Stimulated activated CD8-positive, alpha-beta memory T cell treated with anti-CD3 and anti-CD28 coated beads, Interleukin-12 subunit alpha, Interleukin-12 subunit beta, amount 100 ng/mL, for 4 hours (primary cell): ENCODE measurements around the gene ITPK1.

ENCODE experiments used
- DNase-seq: peaks from one replicate; pipeline ENCODE4 v3.0.0-alpha.2; 2020; ENCODE audit warnings: low read depth

ITPK1 gene

DNA sequence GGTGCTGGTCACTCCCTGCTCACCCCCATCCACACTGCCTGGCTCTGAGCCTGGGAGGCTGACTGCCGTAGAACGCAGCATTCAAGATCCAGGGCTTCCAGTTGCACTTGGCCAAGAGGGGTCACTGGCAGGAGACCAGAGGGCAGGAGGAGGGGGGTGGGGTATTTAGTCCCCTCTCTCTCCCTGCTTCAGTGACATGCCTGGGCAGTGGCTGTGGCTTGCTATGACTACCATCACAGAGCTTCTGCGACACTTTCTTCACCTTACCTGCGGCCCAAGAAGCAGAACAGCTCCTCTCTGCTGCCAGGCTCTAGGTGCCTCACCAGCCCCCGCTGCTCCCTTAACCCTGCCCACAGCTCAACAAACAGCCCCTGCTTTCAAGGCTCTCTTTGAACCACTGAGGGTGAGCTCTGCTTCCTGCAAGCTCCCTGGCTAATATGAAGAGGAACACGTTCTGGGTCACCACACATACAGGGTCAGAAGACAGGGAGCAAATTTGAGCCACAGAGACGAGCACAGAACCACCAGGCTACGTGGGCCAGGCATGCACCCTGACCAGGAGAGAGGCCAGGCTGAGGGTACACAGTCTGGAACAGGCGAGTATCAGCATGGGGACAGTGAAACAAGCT, 55.7 kb downstream of the ITPK1 start:
- no peak for DNase-seq

DNA sequence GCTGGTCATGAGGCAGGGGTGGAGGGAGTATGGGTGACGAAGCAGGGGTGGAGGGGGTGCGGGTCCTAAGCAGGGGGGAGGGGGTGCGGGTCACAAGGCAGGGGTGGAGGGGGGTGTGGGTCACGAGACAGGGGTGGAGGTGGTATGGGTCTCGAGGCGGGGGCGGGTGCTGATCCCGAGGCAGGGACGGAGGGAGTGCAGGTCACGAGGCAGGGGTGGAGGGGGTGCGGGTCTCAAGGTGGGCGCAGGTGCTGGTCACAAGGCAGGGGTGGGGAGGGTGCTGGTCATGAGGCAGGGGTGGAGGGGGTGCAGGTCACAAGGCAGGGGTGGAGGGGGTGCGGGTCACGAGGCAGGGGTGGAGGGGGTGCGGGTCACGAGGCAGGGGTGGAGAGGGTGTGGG, 56.5 kb downstream of the ITPK1 start:
- DNase-seq = no peak

DNA sequence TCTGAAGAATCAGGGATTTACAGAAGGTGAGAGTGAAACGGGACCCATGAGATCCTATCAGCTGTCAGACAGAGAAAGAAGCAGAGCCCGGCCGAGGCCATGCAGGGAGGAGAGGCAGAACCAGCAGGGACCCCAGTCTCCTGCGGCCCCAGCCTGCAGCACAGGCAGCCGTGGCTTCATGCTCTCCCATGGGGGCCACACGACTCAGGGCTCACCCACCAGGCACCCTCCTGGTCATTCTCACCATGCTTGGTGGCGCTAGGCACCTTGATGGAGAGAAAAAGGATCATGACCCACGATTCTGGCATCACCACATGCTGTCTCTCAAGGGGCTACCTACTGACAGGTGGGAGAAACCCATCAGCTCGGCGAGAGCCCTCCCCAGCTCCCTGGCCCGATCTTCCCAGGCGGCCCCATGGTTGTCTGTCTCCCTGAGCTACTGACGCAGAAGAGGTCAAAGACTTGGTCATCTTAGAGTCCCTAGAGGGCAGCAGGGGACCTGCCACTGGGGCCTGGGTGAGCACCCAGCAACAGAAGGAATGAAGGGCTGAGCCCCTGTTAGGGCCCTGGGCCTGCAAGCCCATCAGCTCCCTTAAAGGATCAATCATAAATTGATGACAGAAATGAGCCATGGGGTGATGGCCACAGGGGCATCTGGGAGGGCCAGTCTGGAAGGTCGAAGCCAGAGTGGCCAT, 58.0 kb downstream of the ITPK1 start:
- no peak for DNase-seq

DNA sequence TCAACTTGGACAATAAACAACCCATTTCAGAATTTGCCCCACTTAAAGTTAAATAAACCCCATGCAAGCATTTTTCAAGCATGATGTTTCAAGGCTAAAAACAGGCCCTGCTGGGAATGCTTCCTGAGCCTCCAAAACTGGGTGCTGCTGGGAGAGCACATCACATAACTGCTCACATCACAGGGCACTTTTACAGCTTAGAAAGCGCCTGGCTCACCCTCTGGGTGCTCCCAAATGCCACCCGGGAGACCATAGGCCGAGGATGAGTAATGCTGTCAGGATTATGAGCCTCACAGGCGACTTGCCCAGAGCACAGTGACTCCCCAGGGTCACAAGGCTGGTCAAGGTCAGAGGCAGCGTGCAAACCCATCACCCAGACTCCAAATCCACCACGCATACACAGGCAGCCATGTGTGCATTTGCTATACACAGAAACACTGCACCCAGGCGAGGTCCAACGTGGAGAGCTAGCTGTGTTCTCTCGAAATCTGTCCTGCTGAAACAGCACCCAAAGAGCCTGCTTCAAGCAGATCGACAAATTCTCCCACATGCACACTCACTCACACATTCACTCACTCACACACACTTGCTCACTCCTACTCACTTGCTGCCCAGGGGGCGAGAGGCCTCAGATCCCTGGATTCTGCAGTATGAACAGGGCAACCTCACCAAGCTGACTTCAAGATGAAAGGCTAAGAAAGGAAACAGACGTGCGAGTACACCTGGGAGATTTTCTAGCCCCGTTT, 58.7 kb downstream of the ITPK1 start:
- DNase-seq = no peak

DNA sequence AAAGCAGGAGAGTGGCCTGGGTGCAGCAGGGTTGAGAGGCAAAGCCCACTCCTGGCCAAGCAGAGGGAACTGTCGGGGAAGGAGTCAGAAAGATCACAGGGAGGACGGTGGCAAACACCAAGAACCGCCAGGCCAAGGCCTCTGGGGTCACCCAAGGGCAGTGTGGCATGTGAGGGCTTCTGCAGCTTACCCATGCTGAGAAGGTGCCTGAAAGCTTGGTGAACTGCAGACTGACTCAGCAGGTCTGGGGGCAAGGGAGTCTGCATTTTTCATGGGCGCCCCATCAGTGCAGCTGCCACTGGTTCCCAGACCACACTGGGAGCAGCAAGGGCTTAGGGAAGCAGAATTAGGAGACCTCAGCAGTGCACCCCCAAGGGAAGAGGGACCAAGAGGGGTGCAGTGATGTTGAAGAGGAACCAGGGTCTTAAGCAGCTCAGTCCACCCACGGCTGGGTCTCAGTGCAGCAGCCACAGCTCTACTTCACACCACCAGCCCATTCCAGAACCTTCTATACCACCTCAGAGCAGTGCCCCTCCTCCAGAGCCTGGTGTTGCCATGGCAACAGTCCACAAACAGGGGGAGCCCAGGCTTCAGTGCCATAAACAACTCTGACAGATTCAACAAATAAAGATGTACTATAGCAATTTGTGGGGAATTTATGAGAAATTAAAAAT, 59.4 kb downstream of the ITPK1 start:
- no peak for DNase-seq

DNA sequence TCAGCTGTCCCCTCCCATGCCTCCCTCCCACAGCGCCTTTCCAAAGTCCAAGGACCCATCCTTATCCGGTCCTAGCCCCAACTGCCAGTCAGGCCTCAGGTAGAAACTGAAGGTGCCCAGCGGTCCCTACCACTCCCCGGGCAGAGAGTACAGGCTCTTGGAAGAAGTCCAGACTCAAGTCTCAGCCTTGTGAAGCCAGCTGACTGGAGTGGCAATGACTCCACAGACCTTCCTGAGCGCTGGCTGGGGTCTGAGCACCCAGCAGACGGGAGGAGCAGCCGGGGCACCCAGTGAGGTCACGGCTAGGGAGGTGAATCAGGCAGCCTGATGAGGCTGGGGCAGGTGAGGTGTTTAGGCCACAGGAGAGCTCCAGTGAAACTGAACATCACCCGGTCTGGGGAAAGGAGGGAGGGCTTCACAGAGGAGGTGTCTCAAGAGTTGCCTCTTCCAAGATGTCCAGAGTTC, 60.0 kb downstream of the ITPK1 start:
- no peak for DNase-seq

DNA sequence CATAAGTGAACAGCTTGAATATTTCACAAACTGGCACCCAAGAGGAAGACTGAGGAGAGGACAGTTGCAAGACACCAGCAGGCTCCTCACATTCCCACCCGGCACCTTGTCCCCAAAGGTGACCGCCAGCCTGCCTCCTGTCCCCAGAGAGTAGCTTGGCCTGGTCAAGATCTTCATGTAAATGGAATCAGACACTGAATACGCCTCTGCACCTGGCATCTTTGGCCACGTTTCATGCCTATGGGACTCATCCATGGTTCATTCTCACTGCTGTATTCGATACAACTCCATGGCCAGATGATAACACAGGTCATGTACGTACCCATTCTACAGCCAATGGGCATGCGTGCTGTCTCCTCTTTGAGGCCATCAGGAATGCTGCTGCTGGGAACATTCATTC, 60.8 kb downstream of the ITPK1 start:
- no peak for DNase-seq

DNA sequence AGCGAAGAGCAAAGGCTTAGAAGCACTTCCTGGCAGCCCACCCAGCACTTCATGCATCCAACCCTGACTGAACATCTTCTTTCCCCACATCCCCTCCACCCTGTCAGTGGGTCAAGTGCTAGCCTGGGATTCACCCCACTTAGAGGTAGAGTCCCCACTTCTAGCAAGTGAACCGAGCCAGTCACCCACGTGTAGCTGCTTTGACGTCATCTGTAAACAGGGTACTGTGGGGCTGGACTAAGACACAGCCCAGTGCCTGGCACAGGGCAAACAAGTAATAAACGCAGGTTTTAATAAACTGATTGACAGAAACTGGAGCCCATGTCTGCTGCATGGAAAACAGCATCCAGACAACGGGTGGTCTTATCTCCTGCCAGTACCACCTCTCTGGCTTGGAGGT, 61.7 kb downstream of the ITPK1 start:
- DNase-seq = no peak

DNA sequence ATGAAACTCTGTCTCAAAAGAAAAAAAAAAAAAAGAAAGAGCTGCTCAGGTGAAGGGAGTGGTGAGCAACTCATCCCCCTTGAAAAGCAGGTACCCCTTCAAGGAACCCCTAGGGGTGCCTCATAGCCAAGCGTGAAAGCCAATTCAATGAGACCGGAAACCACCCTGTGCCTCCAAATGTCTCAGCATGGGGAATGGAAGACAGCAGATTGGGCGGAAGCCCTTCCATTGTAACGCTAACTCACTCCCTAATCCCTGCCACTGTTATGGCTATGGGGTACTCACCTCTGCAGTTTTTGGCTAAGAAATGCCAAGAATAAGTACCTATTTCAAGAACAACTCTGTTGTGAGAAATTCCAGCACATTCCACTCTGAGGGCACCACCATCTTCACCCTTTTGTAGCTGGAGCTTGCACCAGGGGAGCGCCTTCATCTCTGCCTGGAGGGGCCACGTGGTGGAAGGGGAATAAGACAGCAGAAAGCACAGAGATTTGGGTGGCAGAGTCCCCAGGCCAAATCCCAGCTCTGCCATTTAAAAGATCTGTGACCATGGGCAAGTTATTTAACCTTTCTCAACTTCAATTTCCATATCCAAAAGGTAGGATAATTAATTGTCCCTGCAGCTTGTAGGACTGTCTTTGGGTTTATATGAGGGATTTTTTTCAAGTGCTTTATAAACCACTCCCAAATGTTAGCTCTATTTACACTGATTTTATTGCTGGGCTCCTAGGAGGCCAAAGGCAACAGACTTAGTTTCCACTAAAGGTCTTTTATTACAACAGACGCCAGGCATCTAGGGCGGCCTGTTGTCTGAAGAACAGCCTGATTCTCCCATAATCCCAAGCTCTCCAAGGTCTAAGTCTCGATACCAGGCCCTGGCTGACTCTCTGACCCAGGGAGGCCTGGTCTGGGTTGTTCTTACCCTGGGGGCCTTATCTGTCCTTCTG, 63.9 kb downstream of the ITPK1 start:
- DNase-seq = no peak

DNA sequence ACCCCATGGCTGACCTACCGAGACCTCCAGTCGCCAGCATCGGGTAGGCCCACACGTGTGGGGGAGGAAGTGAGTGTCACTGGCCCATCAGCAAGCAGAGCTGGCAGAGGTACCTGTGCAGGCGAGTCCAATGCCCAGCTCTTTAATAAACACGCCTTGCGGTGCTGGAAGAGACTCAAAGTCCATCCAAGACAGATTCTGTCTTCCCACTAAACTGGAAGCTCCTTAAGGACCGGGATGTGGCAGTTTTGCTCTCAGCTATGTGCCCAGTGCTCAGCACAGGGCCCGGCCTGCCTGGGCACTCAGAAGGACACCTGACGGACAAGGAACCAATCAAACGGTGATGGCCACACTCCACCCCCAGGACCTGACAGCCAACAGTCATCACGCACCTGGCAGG, 65.0 kb downstream of the ITPK1 start:
- no peak for DNase-seq

DNA sequence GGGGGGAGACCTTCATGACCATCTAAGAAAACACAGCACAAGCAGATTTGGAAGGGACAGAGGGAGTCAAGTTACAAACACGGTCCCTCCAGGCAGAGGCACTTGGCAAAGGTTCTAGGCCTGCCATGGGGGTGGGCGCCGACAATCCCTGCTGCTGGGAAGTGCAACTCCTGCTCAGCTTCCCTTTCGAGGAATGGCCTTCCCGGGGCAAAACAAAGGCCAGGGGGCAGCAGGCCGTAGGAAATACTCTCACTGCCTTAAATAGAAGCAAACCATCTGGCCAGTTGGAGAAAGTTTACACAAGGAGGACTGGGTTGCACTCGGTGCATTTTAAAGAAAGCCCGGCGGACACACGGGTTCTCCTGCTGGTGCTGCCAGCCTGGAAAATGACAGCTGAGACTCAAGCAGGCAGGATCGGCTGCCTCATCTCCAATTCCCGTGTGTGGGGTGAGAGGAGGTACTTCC, 65.8 kb downstream of the ITPK1 start:
- no peak for DNase-seq

DNA sequence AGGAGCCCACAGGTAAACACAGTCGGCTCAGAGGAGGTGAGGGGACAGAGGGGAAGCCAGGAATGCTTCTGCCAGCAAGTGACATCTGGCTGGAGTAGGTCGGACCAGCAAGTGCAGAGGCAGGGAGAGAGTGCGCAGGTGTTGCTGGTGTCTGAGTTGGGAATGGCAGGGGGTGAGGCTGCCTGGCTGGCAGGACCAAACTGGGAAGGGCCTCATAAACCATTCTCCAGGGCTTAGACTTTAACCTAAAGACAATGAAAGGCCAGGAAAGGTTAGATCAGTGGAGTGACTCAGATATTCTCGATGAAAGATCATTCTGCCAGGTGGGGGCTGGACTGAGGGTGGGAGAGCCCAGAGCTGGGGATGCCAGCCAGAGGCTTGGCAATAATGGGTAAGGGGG, 66.4 kb downstream of the ITPK1 start:
- DNase-seq = no peak

DNA sequence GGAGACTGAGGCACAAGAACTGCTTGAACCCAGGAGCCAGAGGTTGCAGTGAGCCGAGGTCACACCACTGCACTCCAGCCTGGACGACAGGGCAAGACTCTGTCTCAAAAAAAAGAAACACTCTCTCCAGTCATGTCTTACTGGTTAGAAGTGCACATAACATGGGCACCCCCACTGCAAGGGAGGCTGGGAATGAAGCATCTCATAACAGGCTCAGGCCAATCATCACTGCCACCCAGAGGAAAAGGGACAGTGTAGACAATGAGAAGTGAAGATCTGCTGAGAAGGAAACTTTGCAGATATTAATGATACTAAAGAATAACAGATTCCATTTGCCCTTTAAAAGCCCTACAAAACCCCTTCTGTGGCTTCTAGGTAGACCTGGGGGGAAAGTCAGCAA, 66.9 kb downstream of the ITPK1 start:
- DNase-seq = no peak

DNA sequence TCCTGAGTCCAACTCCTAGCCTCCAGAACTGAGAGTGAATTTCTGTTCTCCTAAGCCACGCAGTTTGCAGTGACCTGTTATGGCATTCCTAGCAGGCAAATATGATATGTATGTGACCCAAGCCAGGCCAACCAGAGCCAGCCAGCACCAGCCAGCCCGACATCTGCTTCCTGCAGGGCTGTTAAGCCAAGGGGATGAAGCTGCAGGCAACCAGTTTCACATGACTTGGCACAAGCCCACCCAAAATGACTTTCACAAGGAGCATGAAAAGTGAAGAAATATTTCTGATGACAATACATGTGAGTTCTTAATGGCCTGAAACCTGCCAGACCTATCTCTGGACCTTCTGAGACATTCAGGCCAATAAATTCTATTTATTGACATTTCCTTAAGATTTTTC, 68.1 kb downstream of the ITPK1 start:
- no peak for DNase-seq

DNA sequence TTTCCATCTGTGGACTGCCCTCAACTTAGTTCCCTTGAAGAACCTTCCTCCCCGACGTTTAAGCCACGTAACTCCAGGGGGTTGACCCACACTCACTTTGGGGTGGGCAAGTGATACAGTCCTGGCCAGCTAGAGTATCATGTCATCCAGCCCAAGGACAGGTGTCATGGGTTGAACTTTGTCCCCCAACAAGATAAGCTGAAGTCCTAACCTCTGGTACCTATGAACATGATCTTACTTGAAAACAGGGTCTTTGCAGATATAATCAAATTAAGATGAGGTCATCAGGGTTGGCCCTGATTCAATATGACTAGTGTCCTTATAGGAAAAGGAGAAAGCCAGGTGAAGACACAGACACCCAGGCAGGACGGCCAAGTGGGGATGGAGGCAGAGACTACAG, 68.6 kb downstream of the ITPK1 start:
- no peak for DNase-seq

DNA sequence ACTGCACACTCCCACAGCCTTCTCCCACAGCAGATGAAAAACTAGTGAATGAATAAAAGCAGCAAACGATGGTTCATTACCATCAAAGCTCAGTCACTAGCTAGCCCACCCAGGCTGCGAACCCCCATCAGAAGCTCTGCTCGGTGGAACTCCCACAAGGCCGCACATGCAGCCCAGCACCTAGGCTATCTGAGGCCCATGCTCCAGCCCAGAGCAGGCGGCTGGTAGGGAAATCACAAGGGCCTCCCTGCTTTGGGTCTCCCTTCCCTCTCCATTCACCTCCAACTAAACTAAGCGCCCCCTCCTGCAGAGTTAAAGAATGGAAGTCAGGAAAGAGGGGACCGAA, 69.0 kb downstream of the ITPK1 start:
- no peak for DNase-seq

DNA sequence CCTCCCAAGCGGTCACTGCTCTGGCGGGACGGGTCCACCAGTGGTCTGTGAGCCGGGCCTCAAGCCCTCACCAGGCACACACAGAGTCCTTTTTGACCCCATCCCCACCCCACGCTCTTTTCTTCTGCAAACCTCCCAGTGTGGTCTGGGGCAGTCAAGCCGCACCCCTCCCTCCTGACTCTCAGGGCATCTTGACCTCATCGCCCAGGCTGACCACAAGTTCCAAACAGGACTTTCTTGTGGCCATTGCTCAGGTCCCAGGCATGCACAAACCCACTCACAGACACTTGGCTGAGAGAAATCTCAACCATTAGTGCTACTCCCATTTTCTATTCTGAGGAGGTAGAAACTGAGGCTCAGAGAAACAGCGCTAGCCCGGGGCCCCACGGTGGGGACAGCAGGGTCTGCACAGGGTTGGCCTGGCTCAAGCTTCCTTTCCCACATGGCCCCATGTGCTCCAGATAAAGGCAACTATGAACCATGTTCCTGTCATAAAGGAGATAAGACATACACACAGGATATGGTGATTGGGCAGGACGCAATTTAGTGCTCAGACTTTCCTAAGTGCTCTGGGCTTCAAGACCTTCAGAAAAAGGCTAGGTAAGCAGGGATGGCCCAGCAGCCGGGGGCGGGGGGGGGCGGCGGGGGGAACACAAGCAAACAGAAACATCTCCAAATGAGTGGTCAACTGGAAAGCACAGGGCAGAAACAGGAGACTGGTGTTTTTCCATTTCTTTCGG, 69.6 kb downstream of the ITPK1 start:
- no peak for DNase-seq

DNA sequence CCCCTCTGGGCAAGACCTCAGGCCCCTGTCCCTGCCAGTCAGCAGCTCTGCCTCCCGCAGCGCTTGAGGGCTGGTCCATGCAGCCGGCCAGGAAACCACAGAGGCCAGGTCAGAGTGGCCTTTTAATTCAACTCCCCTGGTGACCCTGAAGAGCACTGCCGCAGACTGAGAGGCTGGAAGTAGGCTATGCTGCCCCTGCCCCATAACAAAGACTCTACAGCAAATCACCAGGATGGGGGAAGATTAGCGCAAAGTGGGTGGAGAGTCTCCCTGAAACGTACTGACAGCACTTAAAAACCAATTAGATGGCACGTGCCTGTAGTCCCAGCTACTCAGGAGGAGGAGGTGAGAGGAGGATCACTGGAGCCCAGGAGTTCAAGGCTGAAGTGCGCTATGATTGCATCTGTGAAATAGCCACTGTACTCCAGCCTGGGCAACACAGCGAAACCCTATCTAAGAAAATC, 70.5 kb downstream of the ITPK1 start:
- DNase-seq = no peak

DNA sequence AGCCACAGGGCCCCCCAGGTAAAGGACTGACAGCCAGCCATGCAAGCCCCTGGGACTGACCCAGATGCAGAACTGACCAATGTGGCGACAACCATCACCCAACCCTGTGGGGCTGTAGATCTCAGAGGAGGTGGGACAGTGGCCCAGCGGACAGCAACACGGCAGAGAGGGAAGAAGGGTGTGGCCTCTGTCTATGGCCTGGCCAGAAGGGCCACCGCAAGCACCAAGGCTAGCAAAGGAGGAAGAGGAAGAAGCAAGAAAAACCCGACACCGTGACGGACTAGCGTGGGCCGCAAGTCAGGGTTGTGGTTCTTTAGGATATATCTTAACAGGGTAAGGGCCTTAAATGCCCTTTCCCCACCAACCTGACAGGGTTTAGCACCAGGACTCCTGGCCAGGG, 71.2 kb downstream of the ITPK1 start:
- no peak for DNase-seq

DNA sequence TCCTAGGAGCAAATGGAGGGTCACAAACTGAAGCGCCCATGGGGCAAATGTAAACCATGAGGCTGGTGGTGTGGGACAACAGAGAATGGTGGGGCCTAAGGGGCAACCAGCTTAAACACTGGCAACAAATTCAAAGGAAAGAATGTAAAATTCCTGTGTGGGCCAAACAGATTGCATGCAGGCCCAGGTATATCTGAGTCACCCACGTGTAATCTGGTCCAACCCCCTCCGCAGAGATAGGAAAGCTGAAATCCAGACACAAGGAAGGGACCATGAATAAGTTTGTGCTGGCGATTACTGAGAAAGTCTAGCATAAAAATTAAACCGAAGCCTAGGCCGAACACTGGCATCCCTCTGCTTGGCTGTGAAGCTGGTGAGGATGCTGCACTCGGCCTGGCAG, 71.6 kb downstream of the ITPK1 start:
- DNase-seq = no peak
